Fibroblast of skin of right quadriceps (primary cell): ENCODE results near the gene ADAM33.

Experiments used
- DNase-seq: peaks from one replicate; pipeline ENCODE4 v3.0.0-alpha.2; 2013

Gene ADAM33

DNA sequence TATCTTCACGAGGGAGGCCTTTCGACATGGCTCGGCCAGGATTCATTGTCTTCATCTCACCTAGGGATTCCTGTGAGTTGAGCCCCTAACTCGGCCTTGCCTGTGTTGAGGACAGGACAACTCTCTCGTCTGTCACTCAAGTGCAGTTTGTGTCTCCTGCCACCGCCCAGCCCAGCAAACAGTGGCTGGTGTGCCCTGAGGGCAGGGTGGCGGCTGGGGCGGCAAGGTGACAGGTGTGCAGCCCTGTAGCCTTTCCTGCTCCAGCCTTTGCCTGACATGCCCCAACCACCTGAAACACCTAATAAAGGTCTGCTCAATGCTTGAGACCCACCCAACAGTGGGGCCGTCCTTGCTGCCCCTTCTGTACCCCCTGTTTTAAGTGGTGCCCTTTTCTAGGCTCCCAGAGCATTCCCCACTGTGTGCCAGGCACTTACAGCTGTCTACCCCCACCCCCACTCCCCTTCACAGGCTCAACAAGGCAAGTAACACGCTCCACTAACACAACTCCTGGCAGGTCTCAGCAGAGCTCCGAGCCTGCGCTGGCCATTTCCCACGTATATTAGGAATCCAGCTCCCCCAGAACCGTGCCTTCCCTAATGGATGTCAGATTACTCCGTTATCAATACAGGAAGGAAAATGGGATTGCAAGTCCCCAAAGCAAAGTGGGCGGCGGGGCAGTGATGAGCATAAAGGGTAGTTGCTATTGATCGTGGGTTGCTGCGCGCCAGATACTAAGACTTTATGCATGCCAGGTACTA is 36.3 kb downstream of the ADAM33 start:
- DNase-seq: no peak

GRCh38 chr20:3640259-3640658 is 41.6 kb downstream of the ADAM33 start:
- DNase-seq: no peak

- DNase-seq: no peak
Measured at GRCh38 chr20:3635346-3635745, 46.5 kb downstream of the ADAM33 start.

DNA sequence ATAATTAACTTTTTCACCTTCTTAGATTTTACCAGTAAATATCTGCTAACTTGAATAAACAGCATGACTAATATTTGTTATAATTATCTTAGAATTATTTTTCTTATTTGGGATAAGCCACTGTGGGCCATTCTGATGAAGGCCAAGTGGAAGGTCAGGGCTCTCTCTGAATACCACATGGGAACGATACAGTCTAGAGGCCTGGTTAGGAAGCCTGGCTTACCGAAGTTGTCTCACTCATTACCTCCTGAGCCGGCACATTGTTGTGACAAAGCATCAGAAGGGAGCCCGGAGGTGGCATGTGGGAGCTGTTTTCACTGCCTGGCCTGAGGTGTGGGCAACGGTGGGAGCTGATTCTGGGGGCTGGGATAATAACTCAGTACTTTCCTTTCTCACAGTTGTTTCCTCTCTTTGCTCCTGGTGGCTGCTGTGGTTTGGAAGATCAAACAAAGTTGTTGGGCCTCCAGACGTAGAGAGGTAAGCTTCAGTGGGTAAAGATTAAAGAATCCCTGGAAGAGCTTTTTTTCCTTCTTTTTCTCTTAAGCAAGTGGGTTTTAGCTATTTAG is 47.8 kb downstream of the ADAM33 start:
- DNase-seq: no peak

GRCh38 chr20:3632311-3633004 is 49.4 kb downstream of the ADAM33 start:
- no peak for DNase-seq

- no peak for DNase-seq
Measured at GRCh38 chr20:3631534-3631933, 50.3 kb downstream of the ADAM33 start.

- DNase-seq: no peak
Measured at GRCh38 chr20:3630429-3630828, 51.4 kb downstream of the ADAM33 start.

GRCh38 chr20:3629893-3630292 is 51.9 kb downstream of the ADAM33 start:
- DNase-seq: peak; percentile 42

DNA sequence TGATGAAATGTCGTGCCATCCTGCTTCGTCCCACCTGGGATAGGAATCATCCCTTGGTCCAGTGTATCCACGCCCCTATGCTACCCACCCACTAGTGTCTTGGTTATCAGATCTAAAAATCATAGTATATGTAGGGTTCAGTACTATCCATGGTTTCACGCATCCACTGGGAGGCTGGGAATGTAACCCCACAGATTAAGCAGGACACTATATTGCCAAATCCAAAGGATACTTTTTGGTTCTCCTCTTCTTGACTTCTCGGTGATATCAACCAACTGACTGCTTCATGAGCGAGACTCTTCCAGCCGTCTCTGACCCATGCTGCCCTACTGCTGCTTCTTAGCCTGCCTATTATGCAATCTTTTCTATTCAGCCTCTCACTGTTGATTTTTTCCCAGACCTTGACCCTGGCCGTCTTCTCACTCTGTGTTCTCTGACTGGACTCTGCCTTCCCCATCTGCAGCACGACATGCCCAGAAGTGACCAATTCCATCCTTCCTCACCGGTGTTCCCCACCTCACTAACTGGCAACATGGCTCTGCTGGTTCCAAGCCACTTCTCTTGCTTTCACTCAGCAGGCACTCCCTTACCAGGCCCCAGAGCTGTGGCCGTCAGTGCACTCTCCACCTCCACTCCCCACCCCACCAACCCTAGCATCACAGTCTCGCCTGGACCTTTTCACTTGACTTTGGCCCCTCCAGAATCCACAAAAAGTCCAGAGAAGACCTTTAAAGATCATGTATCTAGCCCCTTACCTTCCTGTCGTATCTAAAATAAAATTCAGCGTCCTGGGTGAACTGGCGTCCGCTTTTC is 53.1 kb downstream of the ADAM33 start:
- no peak for DNase-seq

DNA sequence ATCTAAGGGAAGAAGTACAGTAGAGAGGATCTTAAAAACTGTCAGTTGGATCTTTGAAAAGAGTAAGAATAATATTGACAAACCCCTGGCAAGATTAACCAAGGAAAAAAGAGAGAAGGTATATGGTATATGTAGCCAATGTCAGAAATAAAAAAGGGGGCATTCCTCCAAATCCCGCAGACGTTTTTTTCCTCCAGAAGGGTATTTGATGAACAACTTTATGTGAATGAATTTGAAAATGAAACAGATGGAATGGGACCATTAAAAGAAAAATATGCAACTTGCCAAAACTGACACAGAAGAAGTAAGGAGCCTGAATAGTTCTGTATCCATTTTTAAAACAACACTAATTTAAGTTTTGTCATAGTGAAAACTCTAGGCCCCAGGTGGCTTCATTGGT is 54.3 kb downstream of the ADAM33 start:
- DNase-seq: no peak

DNA sequence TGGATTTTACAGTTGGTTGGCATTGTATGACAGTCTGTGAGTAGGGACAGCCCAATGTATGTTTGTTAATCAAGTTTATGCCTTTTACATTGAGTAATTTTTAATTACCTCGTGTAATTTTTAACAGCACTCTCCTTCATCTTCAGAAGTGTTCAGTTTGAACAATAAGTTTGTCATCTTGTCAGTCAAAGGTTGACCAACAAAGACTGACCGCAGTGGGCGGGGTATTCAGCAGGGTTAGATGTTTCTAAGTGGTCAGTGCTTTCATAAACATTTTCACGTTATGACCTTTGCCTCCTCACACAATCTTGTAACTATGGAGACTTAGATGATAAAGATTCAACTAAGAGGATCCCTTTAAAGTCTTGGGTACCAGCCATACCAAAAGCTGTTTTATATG is 59.4 kb downstream of the ADAM33 start:
- DNase-seq: no peak

DNA sequence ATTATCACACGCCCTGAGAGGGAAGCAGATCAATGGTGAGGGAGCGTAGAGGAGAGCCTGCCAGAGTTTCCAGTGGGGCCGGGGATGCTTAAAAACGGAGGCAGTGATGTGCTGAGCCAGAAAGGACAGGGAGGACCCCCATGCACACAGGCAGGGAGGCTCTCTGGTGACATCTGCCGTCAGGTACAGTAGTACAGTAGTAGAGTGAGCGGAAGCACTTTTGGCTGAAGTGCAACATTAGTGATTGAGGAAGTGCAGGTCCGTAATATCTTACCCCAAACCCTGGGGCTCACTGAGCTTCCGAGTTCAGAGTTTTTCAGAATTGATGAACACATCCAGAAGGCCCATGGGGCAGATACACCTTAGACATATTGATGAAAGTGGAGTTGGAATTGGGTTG is 60.7 kb downstream of the ADAM33 start:
- no peak for DNase-seq
